GM12875 (cell line): Measurements from ENCODE around the gene EVI2A.
"Not testable (repeated sequence)": the region's sequence is repeated elsewhere in the genome, so short reads cannot be mapped to it uniquely, and the experiment has no call there.

Source experiments
- H3K4me3 ChIP-seq: one replicate; pipeline ENCODE4 v1.5.1; 2011; ENCODE audit warnings: low read depth, low read length, control low read depth
- TF ChIP-seq, protein P1 (sequence below): IDR thresholded peaks from 2 replicates; pipeline ENCODE4 v1.5.1; 2011; ENCODE audit warnings: low read depth, mild to moderate bottlenecking, control low read depth, inconsistent platforms, low read length, moderate library complexity, borderline replicate concordance; ENCODE audit not compliant: insufficient read depth

Gene EVI2A

DNA sequence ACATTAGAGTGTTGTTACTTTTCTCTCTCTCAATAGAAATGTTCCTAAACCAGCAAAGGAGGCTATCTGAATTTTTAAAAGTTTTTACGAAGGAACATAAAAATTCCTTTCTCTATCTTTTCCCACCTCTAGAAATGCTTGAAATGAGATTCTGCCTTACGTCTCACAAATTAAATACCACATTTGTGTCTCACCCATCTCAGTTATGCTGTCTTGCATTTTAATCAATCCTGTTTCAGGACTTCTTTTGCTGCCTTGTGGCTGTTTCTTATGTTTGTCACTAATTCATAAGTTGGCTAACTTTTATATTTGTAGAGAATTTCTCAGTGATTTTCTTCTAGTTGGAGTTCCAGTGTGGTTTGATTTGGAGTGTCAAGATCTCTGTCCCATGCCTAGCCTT lies 27.8 kb downstream of the EVI2A start:
- TF ChIP-seq, protein P1, sequence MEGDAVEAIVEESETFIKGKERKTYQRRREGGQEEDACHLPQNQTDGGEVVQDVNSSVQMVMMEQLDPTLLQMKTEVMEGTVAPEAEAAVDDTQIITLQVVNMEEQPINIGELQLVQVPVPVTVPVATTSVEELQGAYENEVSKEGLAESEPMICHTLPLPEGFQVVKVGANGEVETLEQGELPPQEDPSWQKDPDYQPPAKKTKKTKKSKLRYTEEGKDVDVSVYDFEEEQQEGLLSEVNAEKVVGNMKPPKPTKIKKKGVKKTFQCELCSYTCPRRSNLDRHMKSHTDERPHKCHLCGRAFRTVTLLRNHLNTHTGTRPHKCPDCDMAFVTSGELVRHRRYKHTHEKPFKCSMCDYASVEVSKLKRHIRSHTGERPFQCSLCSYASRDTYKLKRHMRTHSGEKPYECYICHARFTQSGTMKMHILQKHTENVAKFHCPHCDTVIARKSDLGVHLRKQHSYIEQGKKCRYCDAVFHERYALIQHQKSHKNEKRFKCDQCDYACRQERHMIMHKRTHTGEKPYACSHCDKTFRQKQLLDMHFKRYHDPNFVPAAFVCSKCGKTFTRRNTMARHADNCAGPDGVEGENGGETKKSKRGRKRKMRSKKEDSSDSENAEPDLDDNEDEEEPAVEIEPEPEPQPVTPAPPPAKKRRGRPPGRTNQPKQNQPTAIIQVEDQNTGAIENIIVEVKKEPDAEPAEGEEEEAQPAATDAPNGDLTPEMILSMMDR: no peak
- no peak overlapping the region for H3K4me3 ChIP-seq

DNA sequence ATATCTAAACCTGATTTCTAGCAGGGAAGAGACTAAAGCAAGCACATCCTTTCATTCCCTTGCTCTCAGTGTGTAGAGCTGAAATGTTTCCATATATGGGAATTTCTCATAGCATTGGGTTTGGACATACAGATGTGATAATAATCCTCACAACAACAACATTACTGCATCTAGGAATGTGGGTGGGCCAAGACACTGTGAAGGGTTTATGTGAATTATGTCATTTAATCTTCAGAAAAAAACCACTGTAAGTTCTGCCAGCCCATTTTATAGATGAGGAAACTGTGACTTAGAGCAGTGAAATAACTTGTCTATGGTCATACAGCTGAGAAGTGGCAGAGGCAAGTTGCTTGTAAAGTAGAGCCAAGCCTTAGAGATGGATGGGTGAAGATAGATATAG lies 29.6 kb downstream of the EVI2A start:
- TF ChIP-seq, protein P1: no peak
- no peak overlapping the region for H3K4me3 ChIP-seq

DNA sequence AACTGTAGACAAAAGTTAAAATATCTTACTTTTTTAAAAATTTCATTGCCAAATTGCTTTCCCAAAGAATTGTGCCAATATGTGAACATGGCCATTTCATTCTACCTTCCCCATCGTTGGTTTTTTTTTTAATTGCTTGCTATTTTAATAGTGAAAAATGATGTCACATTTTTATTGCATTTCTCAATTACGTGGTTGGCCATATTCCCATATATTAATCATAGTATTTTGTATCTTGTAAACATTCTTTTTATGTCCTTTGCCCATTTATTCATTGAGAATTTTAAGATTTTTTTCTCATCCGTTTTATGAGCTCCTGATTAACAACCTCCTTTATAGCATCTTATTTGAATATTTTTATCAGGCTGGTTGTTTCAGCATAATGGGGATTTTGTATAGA lies 31.6 kb downstream of the EVI2A start:
- no peak overlapping the region for H3K4me3 ChIP-seq
- TF ChIP-seq, protein P1: no peak

DNA sequence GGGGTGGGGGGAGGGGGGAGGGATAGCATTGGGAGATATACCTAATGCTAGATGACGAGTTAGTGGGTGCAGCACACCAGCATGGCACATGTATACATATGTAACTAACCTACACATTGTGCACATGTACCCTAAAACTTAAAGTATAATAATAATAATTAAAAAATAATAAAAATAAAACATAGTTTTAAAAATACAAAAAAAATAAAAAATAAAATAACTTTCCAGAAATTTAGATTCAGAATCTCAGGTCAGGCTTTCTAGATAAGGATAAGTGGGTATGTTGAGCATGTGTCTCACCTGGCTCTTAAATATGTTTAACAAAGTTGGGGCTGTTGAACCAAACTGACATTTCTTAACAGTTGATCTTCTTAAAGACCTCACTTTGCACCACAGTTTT lies 33.5 kb downstream of the EVI2A start:
- H3K4me3 ChIP-seq: not testable (repeated sequence)

DNA sequence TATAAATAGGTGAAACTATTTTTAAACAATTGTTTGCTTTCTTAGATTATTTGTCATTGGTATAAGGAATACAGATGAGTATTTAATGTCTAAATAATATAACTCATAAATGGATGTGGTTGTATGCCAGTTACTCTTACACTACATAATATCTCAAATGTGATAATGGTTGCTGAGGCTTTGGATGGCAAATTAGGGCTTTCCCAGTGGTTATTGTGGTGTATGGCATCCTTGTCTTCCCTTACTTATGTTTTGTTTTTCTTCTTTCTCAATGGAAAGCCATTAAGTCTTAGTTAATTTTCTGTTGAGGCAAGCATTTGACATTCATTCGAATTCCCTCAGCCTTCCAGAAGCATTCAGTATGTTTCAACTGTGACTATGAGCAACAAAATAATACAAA lies 34.8 kb downstream of the EVI2A start:
- TF ChIP-seq, protein P1: no peak
- H3K4me3 ChIP-seq: no peak overlapping the region

DNA sequence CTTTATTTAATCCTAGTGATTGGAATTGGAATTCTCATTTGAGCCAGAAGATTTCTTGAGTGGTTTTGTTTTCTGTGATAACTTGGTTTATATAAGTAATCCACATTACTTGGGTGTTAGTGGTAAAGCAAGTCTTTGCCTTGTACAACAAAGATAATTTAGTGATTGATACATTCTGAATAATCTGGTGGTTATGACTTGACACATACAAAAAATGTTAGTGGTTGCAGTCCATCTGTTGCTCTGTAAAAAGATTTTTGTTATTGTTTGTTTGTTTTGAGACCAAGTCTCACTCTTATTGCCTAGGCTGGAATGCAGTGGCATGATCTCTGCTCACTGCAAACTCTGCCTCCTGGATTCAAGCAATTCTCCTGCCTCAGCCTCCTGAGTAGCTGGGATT lies 37.6 kb downstream of the EVI2A start:
- no peak overlapping the region for H3K4me3 ChIP-seq
- TF ChIP-seq, protein P1: no peak

DNA sequence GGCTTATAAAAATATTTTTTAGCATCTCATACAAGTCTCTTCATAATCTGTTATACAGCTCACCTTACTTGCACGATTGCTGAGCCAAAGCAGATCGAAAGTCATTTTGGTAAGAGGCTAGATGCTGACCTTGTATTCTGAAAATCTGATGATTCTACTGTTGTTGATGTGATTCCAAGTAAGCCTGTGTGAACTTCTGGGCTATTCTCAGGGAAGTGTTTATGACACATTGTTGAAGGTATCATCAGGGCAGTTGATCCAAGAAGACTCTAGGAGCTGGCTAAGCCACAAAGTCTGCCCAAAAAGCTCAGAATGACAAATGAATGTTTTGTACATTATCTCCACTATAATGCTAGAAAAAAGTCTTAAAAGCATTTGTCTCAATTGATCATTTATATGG lies 40.4 kb downstream of the EVI2A start:
- TF ChIP-seq, protein P1: no peak
- H3K4me3 ChIP-seq: no peak overlapping the region

DNA sequence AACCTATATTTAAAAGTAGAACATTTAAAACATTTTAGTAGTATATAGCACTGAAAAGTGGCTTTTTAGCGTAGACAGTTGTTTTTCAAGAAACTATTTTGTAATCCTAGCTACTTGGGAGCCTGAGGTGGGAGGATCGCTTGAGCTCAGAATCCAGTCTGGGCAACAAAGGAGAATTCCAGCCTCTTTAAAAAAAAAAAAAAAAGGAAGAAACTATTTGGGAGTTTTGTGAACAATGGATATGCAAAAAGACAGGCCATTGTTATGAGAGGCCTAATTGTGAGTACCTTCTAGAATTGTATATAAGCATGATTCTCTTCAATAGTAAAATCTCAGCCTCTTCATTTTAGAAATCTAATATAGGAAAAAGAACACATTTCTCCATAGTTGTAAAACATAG lies 42.0 kb downstream of the EVI2A start:
- no peak overlapping the region for H3K4me3 ChIP-seq

More for the DNA sequence above, 42.0 kb downstream of the EVI2A start:
- TF ChIP-seq, protein P1: no peak
